ENCODE measurements around the gene TAOK2.

TAOK2 gene

DNA sequence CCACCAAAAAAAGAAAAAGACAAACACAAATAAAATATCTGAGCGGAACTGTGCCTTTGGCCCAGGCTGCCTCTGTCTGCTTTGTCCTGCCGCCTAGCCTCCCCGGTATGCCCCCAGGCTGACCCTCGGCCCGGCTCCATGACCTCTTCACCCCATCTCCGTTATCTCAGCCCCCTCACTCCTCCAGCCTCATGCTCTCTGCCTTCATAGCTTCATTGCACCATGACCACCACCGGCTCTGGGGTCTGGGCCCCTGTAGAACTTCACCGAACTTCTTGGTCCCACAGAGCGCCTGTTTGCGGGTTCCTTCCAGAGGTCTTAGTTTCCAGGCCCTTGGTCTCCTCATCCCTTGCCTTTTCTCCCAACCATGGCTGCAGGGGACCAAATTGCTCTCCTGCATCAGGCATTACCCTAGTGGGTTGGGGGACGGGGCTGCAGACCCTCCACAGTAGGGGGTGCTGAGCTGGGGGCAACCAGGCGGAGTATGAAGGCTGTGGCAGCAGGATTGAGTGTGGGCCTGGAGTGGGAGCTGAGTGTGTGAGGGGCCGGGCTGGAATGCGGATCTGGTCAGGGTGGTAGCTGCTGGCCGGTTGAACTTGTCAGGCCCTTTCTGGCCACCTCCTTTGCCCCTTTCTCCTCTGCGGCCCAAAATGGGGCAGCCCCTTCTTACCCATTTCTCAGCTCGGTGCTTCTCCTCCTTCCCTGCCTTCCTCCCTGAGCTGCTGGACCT lies 14.8 kb downstream of the TAOK2 start:
- DNase-seq = no peak

DNA sequence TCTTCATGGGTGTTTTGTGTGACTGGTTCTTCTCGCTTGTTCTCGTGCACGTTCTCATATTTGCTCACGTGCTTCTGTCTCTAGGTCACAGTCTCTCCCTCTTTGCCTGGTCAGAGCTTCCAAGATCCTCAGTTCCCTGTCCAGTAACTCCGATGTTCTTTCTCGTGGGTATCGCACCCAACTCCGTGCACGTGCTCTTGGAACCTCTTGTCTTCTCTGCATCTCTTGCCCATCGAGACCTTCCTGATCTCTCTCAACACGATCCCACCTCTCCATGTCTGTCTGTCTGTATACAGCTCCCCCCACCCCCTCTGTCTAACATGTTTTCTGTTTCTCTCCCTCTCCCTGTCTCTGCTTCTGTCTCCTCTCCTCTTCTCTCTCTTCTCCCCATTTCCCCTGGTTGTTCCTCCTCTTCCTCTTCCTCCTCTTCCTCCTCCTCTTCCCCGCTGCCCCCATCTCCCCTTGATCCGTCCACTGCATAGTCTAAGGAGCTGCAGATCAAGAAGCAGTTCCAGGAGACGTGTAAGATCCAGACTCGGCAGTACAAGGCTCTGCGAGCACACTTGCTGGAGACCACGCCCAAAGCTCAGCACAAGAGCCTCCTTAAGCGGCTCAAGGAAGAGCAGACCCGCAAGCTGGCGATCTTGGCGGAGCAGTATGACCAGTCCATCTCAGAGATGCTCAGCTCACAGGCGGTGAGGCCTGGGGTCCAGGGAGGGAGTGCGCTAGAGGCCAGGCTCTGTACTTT lies 15.6 kb downstream of the TAOK2 start:
- no peak for DNase-seq

DNA sequence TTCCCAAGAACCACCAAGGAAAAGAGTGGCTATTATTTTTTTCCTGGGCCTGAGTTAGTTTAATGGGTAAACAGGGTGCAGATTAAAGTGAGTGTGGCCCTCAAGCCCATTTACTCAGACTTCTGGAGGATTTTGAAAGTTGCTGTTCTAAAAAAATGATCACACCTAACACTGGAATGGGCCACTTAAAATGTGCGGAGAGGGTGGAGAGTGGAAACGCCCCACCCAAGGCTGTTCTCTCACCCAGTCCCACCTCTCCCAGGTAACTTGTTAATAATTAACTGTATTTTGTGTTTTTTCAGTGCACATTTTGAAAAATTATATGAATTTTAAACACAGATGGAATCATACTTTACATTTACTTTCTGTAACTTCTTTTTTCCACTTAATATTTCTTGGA lies 16.4 kb downstream of the TAOK2 start:
- no peak for DNase-seq

DNA sequence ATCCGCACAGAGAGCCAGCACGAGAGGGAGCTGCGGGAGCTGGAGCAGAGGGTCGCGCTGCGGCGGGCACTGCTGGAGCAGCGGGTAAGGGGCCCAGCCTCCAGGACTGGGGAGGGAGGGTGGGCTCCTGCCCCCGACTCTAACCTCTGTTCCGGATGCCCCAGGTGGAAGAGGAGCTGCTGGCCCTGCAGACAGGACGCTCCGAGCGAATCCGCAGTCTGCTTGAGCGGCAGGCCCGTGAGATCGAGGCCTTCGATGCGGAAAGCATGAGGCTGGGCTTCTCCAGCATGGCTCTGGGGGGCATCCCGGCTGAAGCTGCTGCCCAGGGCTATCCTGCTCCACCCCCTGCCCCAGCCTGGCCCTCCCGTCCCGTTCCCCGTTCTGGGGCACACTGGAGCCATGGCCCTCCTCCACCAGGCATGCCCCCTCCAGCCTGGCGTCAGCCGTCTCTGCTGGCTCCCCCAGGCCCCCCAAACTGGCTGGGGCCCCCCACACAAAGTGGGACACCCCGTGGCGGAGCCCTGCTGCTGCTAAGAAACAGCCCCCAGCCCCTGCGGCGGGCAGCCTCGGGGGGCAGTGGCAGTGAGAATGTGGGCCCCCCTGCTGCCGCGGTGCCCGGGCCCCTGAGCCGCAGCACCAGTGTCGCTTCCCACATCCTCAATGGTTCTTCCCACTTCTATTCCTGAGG lies 17.4 kb downstream of the TAOK2 start:
- DNase-seq = no peak

DNA sequence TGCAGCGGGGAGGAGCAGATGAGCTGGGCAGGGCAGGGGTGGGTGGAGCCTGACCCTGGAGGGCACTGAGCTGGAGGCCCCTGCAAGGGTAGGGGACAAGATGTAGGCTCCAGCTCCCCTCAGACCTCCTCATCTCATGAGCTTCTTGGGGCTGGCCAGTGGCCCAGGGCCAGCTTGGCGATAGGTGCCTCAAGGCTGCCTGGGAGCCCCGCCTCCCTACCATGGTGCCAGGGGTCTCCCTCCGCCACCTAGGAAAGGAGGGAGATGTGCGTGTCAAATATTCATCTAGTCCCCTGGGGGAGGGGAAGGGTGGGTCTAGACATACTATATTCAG lies 17.9 kb downstream of the TAOK2 start:
- DNase-seq = no peak

DNA sequence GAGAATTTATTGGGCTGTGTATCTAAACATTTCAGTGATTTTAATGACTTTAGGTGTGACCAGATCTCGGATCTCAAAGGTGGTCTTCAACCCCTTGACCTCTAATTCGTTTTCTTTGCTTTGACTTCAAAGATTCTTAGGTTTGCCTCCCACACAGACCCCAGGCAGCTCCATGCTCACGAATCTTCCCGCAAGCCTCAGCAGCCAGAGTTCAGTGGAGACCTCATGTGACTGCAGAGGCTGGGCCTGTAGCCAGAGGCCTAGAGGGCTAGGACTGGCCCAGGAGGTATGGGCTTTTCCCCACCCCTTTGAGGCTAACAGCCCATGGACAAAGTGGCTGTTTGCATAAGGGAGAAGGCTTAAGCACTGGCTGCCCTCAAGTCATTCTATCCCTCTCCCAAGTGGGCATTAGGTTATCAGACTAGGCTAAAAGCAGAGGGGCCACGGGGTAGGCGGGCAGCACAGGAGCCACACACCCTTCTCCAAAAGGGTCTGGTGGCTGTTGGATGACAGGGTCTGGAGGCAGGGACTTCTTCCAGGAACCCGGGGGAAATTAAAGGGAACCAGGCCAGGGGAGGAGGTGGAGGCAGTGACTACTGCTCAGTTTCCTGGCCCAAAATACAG lies 18.8 kb downstream of the TAOK2 start:
- DNase-seq = no peak

DNA sequence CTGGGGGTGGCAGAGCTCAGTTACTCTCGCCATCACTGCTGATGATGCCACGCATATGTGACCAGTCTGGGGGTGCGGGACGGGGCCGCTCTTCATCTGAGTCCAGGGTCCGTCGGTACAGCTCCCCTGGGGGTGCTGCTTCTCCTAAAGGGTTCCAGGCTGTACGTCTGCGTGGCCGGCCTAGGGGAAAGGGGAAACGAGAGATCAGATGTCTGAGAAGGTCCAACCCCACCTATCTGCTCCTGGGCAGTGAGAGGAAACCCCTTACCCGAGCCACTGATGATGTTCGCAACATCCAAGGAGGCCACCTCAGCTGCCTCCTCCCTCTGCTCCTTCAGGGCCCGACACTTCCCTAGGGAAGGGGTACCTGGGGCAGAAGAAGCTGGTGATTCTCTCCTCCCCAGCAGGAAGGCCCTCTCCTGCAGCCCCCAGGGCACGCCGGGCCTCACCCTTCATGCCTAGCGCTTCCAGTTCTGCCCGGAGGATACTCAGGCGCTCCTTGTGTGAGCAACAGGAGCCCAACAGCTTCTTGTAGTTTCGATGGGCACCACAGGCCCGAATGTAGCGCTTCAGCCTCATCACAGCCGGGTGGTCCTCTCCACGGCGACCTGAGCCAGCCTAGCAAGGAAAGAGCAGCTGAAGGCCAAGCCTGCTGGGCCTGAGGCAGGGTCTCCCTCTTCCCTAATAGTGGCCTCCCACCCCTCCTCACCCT lies 19.7 kb downstream of the TAOK2 start:
- no peak for DNase-seq

DNA sequence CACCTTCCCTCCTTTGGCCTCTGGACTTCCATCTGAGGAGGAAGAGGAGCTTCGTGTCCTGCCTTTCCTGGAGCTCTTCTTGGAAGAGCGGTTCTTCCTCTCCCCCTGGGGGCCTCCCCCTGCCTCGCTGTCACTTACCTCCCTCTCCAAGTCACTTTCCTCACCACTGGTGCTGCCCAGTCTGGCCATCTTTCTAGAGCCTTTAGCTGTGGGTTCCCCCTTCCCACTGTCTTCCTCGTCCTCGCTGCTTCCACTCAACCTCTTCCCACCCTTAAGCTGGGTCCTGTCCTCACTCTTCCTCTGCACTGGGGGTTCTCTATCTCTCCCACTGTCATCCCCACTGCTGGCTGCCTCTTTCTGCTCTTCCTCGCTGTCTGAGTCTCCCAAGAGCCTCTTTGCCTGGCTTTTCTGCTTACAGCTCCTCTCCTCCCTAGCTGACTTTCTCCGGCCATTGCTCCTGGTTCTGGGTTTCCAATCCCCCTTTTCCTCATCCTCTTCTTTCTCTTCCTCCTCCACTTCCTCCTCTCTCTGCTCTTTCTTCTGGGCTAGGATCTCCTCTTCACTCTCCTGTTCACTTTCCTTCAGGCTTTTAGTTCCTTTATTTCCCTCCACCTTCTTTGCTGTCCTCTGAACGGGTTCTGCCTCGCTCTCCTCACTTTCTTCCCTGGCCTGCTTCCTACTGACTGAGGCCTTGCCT lies 20.4 kb downstream of the TAOK2 start:
- no peak for DNase-seq

DNA sequence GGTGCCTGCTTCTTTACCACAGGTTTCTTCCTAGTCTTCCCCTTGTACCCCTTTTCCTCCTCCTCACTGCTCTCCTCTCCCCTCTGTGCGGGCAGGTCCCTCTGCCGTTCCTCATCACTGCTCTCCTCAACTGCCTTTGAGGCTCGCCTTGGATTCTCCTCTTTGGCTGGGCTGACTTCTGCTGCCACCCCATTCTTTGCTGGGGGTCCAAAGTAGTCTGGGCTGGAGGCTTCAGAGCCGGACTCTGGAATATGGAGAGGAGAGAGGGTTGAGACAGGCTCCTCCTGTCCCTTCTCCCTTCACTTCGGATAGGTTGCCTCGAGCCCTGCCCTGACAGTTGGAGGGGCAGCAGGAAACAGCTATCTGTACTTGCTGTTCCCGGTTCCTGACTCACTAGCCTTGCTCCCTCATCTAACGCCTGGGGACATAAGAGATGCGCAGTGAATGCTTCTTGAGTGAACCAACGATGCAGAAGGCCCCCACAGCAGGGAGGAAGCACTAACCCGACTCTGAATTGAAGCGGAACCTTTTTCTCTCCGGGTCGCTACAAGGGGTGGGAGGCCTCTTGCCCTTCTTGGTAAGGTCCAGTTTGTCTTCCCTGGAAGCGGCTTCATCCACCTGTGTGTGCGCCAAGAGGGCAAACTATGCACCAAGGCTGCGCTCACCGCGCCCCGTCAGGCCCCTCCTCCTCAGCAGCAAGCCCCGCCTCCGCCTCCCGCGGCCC lies 21.1 kb downstream of the TAOK2 start:
- peak; percentile 68 to 69 for DNase-seq

DNA sequence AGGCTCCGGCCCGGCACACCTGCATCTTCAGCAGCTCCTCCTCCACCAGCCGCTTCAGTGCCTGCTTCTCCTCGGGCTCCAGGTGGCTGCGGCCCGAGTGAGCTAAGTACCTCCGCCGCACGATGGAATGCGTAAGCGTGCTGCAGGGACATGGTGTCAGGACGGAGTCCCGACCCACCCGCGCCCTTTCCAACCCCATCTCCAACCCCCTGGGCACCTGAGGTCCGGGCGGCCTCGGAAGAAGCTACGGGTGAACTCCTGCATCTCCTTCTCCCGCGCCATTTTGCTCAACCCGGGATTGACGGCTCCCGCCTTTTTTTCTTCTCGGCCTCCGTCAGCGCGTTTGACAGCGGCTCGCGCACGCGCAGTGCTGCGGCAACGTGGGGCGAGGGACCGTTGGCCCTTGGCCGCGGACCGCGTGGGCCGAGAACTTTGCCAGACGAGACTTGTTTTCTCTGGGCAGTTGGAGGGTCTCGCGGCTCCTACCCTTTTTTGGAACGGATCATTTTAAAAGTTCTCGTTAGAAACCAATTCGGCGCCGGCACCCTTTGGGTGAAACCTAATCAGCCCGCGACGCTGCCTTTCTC lies 21.7 kb downstream of the TAOK2 start, which contains the start of gene HIRIP3:
Gene HIRIP3 (minus strand): TSS at position 294 of the 587 bp plus-strand sequence. CDS start 12 bp downstream, at position 282.
- DNase-seq = peak; percentile 81 to 83

DNA sequence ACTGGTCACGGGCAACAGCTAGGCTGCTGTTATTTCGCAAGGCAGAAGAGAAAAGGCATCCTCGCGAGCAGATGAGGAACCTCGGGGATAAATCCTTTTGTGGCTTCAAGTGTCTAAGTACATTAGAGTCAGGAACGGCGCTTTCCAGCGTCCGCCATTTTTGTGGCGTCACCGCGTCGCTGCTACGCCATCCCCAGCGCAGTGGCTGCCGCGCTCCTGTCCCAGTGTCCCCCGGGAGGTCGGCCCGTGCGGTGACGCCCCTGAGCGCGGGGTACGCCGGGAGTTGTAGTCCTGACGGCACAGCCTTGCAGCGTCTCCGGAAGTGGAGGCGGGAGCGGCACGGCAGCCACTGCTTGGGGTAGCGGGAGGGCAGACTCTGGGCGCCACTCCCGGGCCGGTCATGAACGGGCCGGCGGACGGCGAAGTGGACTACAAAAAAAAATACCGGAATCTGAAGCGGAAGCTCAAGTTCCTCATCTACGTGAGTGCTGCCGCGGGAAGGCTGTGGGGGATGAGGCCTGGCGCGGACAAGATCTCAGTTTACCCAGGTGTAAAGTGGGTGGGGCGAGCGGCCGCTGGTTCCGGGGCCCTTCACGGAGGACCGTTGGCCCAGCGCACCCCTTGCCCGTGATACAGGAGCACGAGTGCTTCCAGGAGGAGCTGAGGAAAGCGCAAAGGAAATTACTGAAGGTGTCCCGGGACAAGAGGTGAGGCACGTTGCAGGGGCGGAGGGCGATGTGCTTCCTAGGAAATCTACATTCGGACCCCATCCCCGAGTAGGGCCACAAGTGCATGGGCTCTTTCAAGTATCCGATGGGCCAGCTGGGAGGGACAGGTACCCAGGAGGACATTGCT lies 22.5 kb downstream of the TAOK2 start, which contains the start of gene INO80E:
Gene INO80E (plus strand): TSS at position 331 of the 855 bp plus-strand sequence. CDS start 70 bp downstream, at position 401.
- peak; percentile 98 to 99 for DNase-seq

DNA sequence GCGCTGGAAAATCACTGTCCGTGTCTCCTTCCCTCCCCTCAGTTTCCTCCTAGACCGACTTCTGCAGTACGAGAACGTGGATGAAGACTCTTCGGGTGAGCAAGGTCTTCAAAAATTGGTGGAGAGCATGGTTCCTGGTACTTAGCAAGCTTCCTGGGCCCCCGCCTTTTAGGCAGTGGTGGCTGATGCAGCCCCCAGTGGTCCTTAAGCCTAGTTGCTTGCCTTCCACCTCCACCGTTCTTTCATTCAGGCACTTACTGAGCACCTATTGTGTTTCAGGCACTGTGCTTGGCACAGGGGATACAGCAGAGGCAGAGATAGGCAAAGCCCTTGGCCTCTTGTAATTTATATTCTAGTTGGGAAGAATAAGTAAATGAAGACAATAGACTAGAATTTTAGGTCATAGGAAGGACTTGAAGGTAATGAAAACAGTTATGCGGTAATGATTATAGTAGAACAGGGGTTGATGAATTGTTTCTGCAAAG lies 23.1 kb downstream of the TAOK2 start:
- DNase-seq = no peak

DNA sequence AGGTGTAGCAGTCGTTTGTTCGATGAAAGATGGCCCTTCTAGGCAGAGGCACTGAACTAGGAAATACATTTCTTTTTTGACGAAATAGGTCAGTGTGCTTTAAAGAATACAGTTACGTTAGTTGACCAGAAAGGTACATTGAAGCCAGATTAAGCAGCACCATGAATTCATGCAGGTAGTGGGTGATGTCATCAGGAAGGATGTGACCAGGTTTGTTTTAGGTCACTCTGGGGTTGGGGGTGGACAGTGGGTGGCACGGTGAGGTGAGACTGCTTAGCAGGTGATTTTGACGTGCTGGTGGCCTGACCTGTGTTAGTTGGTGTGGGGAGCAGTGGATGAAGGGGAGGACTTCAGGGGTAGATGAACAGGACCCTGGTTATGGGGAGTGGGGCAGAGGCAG lies 25.9 kb downstream of the TAOK2 start:
- no peak for DNase-seq

DNA sequence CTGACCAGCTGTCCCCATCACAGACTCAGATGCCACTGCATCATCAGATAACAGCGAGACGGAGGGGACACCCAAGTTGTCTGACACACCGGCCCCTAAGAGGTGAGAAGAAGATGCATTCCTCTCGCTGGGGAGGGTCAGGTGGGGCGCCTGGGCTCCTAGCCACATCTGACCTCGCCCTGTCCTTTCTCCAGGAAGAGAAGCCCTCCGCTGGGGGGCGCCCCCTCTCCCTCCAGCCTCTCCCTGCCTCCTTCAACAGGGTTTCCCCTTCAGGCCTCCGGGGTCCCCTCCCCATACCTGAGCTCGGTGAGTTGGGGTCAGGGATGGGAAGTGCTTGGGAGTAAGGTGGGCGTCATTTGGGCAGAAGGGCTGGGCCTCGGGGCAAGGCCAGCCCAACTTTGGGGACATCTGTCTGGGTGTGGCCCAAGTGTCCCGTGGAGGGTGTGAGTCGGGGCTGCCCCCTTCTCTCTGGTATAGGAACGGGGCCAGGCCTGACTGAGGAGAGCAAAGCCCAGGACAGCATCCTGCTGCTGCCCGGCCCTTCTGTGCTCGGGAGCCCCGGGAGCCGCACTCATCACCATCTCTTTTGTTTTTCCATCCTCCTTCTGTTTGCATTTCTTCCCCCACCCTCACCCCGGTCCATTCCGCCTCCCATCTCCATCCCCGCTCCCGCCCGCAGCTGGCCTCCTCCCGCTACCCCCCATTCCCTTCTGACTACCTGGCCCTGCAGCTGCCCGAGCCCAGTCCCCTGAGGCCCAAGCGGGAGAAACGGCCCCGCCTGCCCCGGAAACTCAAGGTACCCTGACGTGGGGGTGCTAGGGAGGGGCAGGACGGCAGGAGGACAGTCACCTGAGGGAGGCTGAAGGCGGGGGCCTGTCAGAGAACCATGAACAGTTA lies 27.3 kb downstream of the TAOK2 start:
- no peak for DNase-seq

DNA sequence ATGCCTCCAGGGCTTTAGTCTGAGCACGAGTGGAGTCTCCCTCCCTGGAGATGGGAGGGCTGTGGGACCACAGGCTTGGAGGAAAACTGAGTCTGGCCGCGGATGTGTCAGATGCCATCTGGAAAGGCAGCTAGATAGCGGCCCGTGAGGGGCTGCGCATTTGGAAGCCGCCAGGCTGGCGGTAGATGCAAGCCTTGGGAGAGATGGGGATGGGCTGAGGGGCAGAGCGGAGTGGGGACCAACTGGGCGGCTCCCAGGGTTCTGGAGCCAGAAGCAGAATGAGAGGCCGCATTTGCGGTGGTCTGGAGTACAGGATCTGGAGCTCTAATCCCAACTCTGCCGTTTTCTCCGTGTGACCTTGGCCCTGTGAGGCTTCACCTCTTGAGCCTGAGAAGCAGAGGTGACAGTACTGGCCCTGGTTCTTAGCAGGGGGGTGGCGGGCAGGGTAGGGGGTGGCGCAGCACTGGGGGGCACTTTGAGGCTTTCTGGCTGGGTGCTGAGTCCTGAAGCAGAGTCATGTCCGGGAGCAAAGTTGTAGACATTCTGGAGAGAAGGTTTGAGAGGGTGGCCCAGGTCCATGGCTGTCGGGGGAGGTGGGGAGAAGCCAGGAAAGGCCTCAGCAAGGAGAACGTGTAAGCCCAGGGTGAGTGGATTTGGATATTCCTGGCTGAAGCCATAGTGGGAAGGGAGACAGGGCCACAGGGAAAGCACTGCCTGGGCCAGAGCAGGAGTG lies 29.1 kb downstream of the TAOK2 start:
- DNase-seq = no peak

DNA sequence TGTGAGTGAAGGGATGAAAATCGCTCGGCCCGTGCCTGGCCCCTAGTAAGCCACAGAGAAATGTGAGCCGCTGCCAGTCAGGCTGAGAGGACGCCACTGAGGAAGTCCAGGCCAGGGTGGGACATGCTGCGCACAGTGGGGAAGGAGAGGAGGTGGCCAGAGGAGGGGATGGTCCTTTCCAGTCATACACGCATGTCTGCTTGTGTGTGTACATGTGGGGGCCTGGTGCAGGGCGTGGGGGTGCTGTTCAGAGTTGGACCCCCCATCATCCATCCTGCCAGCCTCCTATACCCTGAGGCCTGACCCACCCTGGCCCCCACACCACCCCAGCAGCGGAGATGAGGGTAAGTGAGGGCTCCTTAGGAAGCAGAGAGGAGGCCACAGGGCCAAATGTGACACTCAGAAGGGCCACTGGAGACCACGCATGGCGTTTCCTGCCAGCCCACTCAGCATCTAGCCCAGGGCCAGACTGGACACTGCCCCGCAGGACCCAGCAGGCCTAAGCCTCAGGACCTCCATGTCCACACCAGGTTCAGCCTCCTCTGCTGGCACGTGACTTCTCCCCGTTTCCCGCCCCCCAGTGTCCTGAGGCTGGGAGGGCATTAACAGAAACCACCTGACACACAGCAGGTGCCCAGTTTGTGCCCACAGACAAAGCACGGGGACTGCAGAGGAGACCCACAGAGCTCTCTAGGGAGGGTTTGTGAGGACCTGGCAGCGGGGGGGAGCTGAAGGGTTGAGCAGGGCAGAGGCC lies 30.2 kb downstream of the TAOK2 start:
- DNase-seq = no peak

DNA sequence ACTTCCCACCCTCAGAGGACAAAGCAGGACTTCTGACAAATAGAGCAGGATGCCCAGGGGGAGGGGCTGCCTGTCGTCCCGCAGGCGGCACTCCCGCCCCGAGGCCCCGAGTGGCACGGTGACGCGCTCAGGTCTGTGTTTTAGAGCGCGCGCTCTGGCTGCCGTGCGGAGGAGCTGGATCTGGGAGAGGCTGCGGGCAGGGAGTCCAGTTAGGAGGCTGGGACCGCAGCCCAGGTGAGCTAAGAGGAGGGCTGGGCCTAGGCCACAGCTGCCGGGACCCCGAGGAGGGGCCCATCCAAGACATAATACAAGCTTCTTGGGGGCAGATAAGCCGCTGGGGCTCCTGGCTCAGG lies 30.7 kb downstream of the TAOK2 start:
- no peak for DNase-seq

All from stimulated activated CD4-positive, alpha-beta T cell treated with anti-CD3 and anti-CD28 coated beads, Interleukin-2, amount 100 ng/mL, for 48 hours (primary cell).